A549 (cell line): Measurements from ENCODE around the gene KIF16B.

ENCODE experiments used
- CHD2 ChIP-seq: fragments of 150-350 bp; IDR thresholded peaks from 2 replicates; pipeline ENCODE4 v1.6.1; 2014; ENCODE audit warnings: low read length; ENCODE audit not compliant: partially characterized antibody
- HOXA7 ChIP-seq: fragments of 250-450 bp; sonication (Bioruptor Pico); IDR thresholded peaks from 2 replicates; pipeline ENCODE4 v1.5.0; 2020; ENCODE audit warnings: mild to moderate bottlenecking, moderate library complexity
- POLR2A ChIP-seq: IDR thresholded peaks from 2 replicates; pipeline ENCODE4 v1.6.1; 2012; ENCODE audit warnings: mild to moderate bottlenecking, low read length
- RAD21 ChIP-seq, 2 experiments: fragments of >200 bp in 1 of 2; sonication (Bioruptor Twin) in 1 of 2; formaldehyde crosslinking in 1 of 2; IDR thresholded peaks in 1 of 2; conservative IDR thresholded peaks in 1 of 2; 2 replicates in 1 of 2; 3 replicates in 1 of 2; pipeline ENCODE4 v1.6.1; 2012 to 2018; ENCODE audit warnings: inconsistent platforms in 1 of 2
- RCOR1 ChIP-seq: fragments of 150-350 bp; IDR thresholded peaks from 2 replicates; pipeline ENCODE4 v1.6.1; 2014; ENCODE audit warnings: antibody characterized with exemption, low read length, low read depth
- TF ChIP-seq, protein P1 (sequence below): fragments of >200 bp; sonication (Bioruptor Twin); formaldehyde crosslinking; IDR thresholded peaks from 3 replicates; pipeline ENCODE4 v1.5.1; 2016
- TF ChIP-seq, protein P2 (sequence below): fragments of 250-450 bp; sonication (Bioruptor Pico); IDR thresholded peaks from 2 replicates; pipeline ENCODE4 v1.5.0; 2020; ENCODE audit warnings: low read depth, mild to moderate bottlenecking, moderate library complexity
- TF ChIP-seq, protein P3 (sequence below): IDR thresholded peaks from 2 replicates; pipeline ENCODE4 v1.6.1; 2012; ENCODE audit warnings: low read depth, borderline replicate concordance

DNA sequence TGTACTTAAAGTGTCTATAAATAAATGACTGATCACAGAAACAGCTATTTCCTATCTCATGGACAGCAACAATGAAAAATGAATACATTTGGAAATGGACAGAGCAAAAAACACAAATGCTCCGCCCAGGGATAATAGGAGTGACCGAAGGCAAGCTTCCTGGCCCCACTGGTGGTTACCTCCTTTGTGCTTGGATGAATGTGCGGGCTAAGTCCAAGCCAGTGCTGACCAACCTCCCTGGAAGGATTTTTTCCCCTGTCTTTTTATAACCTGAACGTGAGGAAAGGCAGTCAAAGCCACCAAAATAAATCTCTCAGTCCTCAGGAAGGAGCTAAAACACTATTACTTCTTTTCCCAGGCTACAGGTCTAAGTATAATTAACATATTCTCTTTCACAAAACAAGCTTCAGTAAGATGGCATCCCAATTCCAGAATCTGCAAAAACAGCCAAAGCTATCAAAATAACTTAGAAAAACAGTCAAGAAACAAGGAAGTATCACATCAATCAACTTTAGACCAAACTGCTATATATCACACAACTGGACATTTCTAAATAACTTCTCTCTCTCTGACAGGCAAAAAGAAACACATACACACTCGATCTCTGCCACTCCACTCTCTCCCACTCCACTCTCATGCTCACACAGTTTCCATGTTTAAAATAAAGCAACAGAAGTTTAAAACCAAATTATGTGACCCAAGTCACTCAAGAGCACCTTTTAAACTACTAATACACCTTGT, 10.0 kb downstream of the KIF16B start:
- TF ChIP-seq, protein P1, sequence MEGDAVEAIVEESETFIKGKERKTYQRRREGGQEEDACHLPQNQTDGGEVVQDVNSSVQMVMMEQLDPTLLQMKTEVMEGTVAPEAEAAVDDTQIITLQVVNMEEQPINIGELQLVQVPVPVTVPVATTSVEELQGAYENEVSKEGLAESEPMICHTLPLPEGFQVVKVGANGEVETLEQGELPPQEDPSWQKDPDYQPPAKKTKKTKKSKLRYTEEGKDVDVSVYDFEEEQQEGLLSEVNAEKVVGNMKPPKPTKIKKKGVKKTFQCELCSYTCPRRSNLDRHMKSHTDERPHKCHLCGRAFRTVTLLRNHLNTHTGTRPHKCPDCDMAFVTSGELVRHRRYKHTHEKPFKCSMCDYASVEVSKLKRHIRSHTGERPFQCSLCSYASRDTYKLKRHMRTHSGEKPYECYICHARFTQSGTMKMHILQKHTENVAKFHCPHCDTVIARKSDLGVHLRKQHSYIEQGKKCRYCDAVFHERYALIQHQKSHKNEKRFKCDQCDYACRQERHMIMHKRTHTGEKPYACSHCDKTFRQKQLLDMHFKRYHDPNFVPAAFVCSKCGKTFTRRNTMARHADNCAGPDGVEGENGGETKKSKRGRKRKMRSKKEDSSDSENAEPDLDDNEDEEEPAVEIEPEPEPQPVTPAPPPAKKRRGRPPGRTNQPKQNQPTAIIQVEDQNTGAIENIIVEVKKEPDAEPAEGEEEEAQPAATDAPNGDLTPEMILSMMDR: no peak
- TF ChIP-seq, protein P2, sequence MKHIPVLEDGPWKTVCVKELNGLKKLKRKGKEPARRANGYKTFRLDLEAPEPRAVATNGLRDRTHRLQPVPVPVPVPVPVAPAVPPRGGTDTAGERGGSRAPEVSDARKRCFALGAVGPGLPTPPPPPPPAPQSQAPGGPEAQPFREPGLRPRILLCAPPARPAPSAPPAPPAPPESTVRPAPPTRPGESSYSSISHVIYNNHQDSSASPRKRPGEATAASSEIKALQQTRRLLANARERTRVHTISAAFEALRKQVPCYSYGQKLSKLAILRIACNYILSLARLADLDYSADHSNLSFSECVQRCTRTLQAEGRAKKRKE (CRISPR knock-in tag): no peak
- no peak for TF ChIP-seq CHD2
- TF ChIP-seq RCOR1: no peak
- no peak for TF ChIP-seq POLR2A
- TF ChIP-seq RAD21 (conservative IDR thresholded peaks at IDR 0.05 in 1 of 2, IDR thresholded peaks at IDR 0.05 in 1 of 2): no peak
- TF ChIP-seq, protein P3, sequence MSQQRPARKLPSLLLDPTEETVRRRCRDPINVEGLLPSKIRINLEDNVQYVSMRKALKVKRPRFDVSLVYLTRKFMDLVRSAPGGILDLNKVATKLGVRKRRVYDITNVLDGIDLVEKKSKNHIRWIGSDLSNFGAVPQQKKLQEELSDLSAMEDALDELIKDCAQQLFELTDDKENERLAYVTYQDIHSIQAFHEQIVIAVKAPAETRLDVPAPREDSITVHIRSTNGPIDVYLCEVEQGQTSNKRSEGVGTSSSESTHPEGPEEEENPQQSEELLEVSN: no peak
- TF ChIP-seq HOXA7 (CRISPR knock-in tag): no peak
